ENCODE data around the gene ANGPTL8. TPM values are rescaled to one million over a fixed set of nuclear protein-coding genes. Genes with fewer than 3 reads are reported as not detected.

Gene ANGPTL8
- total RNA-seq, 2 donors from 2014 or later = not detected

GRCh38 chr19:11279505-11280236 is 40.3 kb downstream of the ANGPTL8 start:
- peak; percentile 29 for ATAC-seq (ENCODE audit: insufficient number of reproducible peaks, low FRiP score, low read depth)

GRCh38 chr19:11281356-11282049 is 42.1 kb downstream of the ANGPTL8 start:
- Histone ChIP-seq H3K36me3 (no peaks in the 10 kb centered on the region), H3K27me3 (replicated peaks; ENCODE audit: insufficient read depth) (no peaks in the 10 kb centered on the region), H3K4me3 (no peak overlapping the region), H3K4me1 (ENCODE audit: control insufficient read depth in 1 of 2, low read depth in 2 of 2) (no peaks in the 10 kb centered on the region), H3K9me3 (no peaks in the 10 kb centered on the region), H3K27ac (no peak overlapping the region)
- DNase-seq (ENCODE audit: low spot score) = no peak
- ATAC-seq (ENCODE audit: insufficient number of reproducible peaks, low FRiP score, low read depth) = no peak
- TF ChIP-seq CTCF (IDR thresholded peaks at IDR 0.05) = no peak

More at GRCh38 chr19:11279505-11280236, 40.3 kb downstream of the ANGPTL8 start:
- no peak overlapping the region for H3K4me3 ChIP-seq
- H3K36me3 ChIP-seq = no peaks in the 10 kb centered on the region
- no peak for DNase-seq (ENCODE audit: low spot score)
- H3K27me3 ChIP-seq (replicated peaks; ENCODE audit: insufficient read depth) = no peaks in the 10 kb centered on the region
- no peak overlapping the region for H3K27ac ChIP-seq
- H3K9me3 ChIP-seq = no peaks in the 10 kb centered on the region
- H3K4me1 ChIP-seq (ENCODE audit: control insufficient read depth in 1 of 2, low read depth in 2 of 2) = no peaks in the 10 kb centered on the region
- TF ChIP-seq CTCF (IDR thresholded peaks at IDR 0.05) = no peak

GRCh38 chr19:11284515-11284914 is 45.1 kb downstream of the ANGPTL8 start:
- H3K27ac ChIP-seq = no peak overlapping the region
- no peaks in the 10 kb centered on the region for H3K9me3 ChIP-seq
- H3K27me3 ChIP-seq (replicated peaks; ENCODE audit: insufficient read depth) = no peaks in the 10 kb centered on the region
- no peak for TF ChIP-seq CTCF (IDR thresholded peaks at IDR 0.05)
- DNase-seq (ENCODE audit: low spot score) = no peak
- no peaks in the 10 kb centered on the region for H3K4me1 ChIP-seq (ENCODE audit: control insufficient read depth in 1 of 2, low read depth in 2 of 2)
- H3K36me3 ChIP-seq = no peaks in the 10 kb centered on the region
- no peak overlapping the region for H3K4me3 ChIP-seq
- no peak for ATAC-seq (ENCODE audit: insufficient number of reproducible peaks, low FRiP score, low read depth)

- no peak for DNase-seq (ENCODE audit: low spot score)
- H3K36me3 ChIP-seq = no peaks in the 10 kb centered on the region
- peak overlapping the region in 1 of 2 donors; percentile 11 for H3K27ac ChIP-seq
- no peak overlapping the region for H3K4me3 ChIP-seq
- H3K27me3 ChIP-seq (replicated peaks; ENCODE audit: insufficient read depth) = no peaks in the 10 kb centered on the region
- TF ChIP-seq CTCF (IDR thresholded peaks at IDR 0.05) = peak; percentile 15
- peak; percentile 64 for ATAC-seq (ENCODE audit: insufficient number of reproducible peaks, low FRiP score, low read depth)
- no peaks in the 10 kb centered on the region for H3K4me1 ChIP-seq (ENCODE audit: control insufficient read depth in 1 of 2, low read depth in 2 of 2)
- H3K9me3 ChIP-seq = no peaks in the 10 kb centered on the region
Measured at GRCh38 chr19:11286312-11286974, 47.0 kb downstream of the ANGPTL8 start.

- H3K36me3 ChIP-seq = no peaks in the 10 kb centered on the region
- DNase-seq (ENCODE audit: low spot score) = no peak
- H3K27ac ChIP-seq = no peak overlapping the region
- peak; percentile 37 for TF ChIP-seq CTCF (IDR thresholded peaks at IDR 0.05)
- no peaks in the 10 kb centered on the region for H3K9me3 ChIP-seq
- no peaks in the 10 kb centered on the region for H3K27me3 ChIP-seq (replicated peaks; ENCODE audit: insufficient read depth)
- no peak for ATAC-seq (ENCODE audit: insufficient number of reproducible peaks, low FRiP score, low read depth)
- H3K4me3 ChIP-seq = no peak overlapping the region
- peaks cover 0 to 3% of the 10 kb centered on the region in 2 donors for H3K4me1 ChIP-seq (ENCODE audit: control insufficient read depth in 1 of 2, low read depth in 2 of 2)
Measured at GRCh38 chr19:11288349-11288748, 48.9 kb downstream of the ANGPTL8 start.

Data from thoracic aorta (tissue), 2 donors.